ENCODE data around the gene HSPA12B.
"Not testable (repeated sequence)": the region's sequence is repeated elsewhere in the genome, so short reads cannot be mapped to it uniquely, and the experiment has no call there.

The HSPA12B gene

DNA sequence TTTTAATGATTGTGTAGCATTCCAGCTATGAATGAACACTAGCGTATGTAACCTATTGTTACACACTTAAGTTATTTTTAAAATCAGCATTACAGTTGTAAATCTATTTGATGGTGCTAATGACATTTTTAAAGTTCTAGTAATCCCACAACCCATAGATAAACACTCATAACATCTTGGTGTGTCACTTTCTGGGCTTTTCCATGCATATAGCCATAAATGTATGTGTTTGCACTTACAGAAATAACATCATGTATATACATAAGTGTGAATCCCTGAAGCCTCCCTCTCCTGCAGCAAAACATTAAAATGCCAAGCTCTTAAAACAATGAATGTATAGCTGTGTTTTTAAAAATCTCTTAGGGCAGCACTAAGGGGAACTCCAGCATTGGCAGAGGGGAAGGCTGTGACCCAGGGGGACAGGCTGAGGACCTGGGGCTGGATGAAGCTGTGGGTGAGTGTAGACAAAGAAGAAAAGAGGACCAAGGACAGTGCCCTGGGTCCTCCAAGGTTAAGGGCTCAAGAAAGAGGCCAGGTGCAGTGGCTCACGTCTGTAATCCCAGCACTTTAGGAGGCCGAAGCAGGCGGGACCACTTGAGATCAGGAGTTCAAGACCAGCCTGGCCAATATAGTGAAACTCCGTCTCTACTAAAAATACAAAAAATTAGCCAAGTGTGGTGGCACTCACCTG lies 55.0 kb downstream of the HSPA12B start:
- no peak for DNase-seq (ENCODE audit: low spot score)

DNA sequence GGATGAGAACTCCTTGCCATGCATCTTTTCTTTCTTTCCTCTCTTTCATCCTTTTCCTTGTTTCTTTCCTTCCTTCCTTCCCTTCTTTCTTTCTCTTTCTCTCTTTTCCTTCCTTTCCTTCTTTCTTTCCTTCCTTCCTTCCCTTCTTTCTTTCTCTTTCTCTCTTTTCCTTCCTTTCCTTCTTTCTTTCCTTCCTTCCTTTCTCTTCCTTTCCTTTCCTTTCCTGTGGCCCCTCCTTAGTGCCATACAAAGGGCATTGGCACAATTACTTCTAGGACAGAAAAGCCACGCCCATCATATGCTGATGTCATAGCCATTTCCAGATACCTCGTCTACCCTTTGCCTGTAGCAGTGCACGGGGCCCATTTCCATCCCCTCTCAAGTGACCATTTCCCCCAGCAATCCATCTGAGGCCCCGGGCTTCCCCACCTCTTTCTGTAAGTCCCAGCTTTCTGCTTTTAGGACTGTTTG lies 56.2 kb downstream of the HSPA12B start:
- no peak for DNase-seq (ENCODE audit: low spot score)

DNA sequence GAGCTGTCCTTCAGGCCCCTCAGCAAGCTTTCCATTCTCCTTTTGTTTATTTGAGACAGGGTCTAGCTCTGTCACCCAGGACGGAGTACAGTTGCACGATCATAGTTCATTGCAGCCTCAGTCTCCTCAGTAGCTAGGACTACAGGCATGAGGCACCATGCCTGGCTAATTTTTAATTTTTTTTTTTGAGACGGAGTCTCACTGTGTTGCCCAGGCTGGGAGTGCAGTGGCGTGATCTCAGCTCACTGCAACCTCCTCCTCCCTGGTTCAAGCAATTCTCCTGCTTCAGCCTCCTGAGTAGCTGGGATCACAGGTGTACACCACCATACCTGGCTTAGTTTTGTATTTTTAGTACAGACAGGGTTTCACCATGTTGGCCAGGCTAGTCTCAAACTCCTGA lies 56.7 kb downstream of the HSPA12B start:
- DNase-seq (ENCODE audit: low spot score), result not testable (repeated sequence)

DNA sequence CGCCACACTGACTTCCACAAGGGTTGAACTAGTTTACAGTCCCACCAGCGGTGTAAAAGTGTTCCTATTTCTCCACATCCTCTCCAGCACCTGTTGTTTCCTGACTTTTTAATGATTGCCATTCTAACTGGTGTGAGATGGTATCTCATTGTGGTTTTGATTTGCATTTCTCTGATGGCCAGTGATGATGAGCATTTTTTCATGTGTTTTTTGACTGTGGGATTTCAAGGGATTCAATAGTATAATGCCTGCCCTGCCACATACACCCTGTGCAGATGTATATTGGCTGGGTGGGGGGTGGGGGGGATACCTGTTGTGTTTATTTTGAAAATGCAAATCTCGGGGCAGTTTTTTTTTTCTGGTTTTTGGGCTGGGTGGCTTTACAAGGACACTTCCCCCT lies 61.7 kb downstream of the HSPA12B start:
- not testable (repeated sequence) for DNase-seq (ENCODE audit: low spot score)

DNA sequence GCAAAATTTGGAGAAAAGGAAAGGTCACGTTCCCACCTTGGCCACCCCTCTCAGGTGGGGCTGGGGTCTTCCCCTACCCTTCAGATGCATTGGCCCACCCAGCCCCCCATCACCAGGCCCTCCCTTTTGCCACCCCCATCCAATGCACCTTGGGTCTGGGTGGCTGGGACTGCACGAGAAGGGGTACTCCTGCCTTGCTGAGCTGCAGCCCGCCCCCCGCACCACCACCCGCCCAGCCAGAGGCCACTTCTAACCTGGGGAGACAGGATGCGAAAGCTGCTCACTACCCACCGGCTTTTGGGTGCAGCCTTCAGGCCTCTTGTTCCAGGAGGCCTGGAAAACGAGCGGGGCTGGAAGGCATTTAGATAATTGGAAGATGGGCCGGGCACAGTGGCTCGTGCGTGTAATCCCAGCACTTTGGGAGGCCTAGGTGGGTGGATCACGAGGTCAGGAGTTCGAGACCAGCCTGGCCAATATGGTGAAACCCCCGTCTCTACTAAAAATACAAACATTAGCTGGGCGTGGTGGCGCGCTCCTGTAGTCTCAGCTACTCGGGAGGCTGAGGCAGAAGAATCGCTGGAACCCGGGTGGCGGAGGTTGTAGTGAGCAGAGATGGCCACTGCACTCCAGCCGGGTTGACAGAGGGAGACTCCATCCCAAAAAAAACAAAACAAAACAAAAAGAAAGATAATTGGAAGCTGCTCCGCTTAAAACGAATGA lies 62.4 kb downstream of the HSPA12B start:
- DNase-seq (ENCODE audit: low spot score), result no peak

DNA sequence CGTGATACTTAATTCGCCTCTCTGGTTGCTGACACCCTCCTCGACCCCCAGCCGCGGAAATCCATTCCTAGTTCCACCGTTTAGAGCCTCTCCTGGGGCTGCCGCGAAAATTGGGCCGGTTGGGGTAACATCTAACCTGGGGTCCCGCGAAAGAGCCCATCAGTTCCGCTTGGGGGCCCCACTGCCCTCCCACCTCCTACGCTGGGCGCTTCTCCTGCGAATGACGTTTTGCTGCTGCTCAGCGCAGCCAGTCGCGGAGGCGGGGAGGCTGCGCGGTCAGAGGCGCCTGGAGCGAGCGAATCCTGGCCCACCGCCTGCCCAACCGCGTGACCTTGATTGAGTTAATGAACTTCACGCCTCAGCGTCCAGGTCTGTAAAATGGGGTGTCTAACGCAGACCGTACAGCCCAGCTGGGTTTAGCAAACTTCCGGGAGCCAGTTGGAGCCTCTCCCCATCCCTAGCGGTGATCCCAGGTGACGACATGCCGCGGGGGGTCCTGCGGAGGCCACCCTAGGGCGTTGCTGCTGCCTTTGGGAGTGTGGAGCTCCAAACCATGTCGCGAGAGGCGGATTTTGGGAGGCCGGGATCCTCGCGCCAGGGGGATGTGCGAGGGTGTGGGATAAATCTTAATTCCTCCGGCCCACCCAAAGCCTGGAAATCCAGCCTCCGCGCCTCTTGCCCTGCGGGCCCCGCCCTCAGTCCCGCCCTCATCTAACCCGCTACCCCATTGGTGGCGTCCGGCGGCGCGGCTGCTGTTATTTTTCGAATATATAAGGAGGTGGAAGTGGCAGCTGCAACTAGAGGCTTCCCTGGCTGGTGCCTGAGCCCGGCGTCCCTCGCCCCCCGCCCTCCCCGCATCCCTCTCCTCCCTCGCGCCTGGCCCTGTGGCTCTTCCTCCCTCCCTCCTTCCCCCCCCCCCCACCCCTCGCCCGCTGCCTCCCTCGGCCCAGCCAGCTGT lies 63.3 kb downstream of the HSPA12B start, which contains the start of gene CDC25B:
TSS of gene CDC25B (plus strand) at position 800 of the 958 bp plus-strand sequence. CDS start 222 bp downstream, outside the sequence.
- peak; percentile 81 for DNase-seq (ENCODE audit: low spot score)

DNA sequence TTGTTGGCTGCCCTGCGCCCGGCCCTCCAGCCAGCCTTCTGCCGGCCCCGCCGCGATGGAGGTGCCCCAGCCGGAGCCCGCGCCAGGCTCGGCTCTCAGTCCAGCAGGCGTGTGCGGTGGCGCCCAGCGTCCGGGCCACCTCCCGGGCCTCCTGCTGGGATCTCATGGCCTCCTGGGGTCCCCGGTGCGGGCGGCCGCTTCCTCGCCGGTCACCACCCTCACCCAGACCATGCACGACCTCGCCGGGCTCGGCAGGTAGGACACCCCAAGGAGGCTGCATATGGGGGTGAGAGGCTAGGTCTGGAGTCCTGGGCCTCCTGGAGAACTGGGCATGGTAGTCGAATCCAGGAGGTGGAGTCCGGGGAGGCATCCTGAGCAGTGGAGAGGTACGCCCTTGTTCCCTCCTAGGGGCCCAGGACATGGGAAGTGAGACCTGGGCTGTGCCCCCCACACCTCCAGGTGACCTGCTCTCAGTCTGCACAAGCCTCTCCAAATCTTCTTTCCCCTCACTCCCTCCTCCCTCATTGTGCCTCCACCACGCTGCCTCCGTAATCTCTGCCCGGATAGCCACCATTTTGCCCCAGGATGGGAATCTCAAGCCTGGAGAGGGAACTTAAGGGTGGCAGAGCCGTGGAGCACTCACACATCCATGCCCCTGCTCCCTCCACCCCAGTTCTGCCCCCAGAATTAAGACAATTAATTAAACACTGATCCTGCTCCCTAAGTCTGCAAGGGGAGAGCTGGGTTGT lies 64.2 kb downstream of the HSPA12B start:
- DNase-seq (ENCODE audit: low spot score), result no peak

- DNase-seq (ENCODE audit: low spot score), result no peak
These were observed 64.7 kb downstream of the HSPA12B start for GRCh38 chr20:3797226-3797545.

DNA sequence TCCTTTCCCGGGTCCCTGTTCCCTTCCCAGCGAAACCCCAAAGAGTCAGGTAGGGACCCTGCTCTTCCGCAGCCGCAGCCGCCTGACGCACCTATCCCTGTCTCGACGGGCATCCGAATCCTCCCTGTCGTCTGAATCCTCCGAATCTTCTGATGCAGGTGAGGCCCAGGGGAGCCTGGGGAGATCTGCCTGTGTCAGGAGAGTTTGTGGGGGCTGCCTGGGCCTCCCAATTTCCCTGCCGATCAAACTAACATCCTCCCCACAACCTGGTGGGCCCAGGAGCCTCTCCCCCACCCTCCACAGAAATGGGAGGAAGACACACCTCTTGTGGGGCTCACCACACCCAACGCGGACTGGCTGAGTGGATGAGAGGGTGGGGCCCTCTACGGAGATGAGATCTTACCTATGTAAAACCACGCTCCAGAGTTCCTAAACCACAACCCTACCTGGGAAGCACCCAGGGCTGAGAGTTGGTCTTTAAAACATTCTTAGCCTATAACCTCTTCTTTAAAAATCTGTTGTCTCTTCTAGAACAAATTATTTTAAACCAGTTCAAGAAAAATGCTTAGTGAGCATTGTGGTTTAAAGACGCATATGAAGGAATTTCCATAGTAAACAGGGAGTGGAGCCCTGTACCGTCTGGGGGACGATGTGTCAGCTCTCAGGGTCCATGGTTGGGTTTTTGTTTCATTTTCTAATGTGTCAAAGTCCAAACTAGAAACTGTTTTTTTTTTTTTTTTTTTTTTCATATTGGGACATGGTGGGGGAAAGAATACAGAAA lies 65.3 kb downstream of the HSPA12B start:
- DNase-seq (ENCODE audit: low spot score), result no peak

- no peak for DNase-seq (ENCODE audit: low spot score)
These were observed 65.9 kb downstream of the HSPA12B start for GRCh38 chr20:3798373-3798768.

DNA sequence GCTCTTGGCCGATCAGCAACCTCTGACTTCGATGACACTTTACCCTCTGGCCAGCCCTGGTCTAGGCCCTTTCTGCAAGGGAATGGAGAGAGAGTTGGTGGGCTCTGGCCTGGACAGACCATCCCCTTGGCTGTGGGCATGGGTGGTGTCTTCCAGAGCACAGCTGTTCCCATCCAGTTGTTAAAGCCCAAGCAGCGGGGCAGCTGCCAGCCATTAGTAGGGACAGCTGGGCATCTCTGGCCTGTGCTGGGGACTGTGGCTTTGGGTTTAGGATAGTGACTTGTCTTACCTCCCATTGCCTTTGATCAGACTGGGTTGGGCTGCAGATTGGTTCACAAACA lies 66.4 kb downstream of the HSPA12B start:
- no peak for DNase-seq (ENCODE audit: low spot score)

DNA sequence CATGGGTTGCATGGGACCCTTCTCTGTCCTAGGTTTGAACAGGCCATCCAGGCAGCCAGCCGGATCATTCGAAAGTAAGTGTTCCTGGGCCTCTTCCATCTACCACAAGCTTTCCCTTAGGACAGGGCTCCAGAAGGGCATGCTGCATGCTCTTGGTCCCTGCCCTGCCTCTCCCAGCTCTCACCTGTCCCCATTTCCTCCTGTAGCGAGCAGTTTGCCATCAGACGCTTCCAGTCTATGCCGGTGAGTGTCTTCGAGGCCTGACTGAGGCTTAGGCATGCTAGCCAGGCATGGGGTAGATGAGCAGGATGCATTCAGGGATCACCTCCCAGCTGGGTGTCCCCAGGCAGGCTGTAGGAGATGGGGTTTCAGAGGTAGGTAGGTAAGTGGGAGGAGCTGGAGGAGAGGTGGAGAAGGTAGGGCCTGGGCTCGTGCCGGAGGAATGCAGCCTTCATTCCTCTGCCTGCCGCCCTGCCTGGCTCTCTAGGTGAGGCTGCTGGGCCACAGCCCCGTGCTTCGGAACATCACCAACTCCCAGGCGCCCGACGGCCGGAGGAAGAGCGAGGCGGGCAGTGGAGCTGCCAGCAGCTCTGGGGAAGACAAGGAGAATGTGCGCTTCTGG lies 67.9 kb downstream of the HSPA12B start:
- DNase-seq (ENCODE audit: low spot score), result no peak

- DNase-seq (ENCODE audit: low spot score), result no peak
These were observed 68.4 kb downstream of the HSPA12B start for GRCh38 chr20:3800878-3801260.

GRCh38 chr20:3801299-3801698 lies 68.8 kb downstream of the HSPA12B start:
- no peak for DNase-seq (ENCODE audit: low spot score)

- no peak for DNase-seq (ENCODE audit: low spot score)
These were observed 69.4 kb downstream of the HSPA12B start for GRCh38 chr20:3801846-3802245.
